A549 (cell line): ENCODE data around the gene FBP2. TPM values are rescaled to one million over a fixed set of nuclear protein-coding genes. Genes with fewer than 3 reads are reported as not detected.

Experiments used
- ATAC-seq, 2 experiments: fragments of 200-7000 bp in 1 of 2; fragments of >200 bp in 1 of 2; cut with Nextera tagmentation in 1 of 2; cut with Tn5 transposase in 1 of 2; 3 replicates each; pipeline versions ENCODE4 v1.8.0 to v1.9.1; 2018 to 2020; ENCODE audit warnings: mild to moderate bottlenecking in 1 of 2, moderate library complexity in 1 of 2
- CTCF ChIA-PET: fragments of 300-600 bp; sonication (Branson Sonifier 250); formaldehyde crosslinking; extraction: SDS; loops from one replicate; lab custom pipeline; 2021; ENCODE audit warnings: antibody characterized with exemption, inconsistent platforms; lab: Yijun Ruan, JAX
- POLR2A ChIA-PET: fragments of 350-600 bp; formaldehyde crosslinking; extraction: SDS; loops from one replicate; lab custom pipeline; 2021; ENCODE audit warnings: antibody characterized with exemption, inconsistent platforms; lab: Yijun Ruan, JAX
- DNase-seq, 2 experiments: peaks; one replicate each; pipeline versions ENCODE4 v3.0.0 to v3.0.0-alpha.2; 2011 to 2016; ENCODE audit warnings: low read depth in 1 of 2, low spot score in 1 of 2
- FAIRE-seq: peaks from 2 replicates; lab custom pipeline; 2011; peaks lifted over from hg19 to GRCh38; lab: Jason Lieb, UNC
- H3K27ac ChIP-seq, 2 experiments: fragments of >200 bp; sonication (Bioruptor Twin); formaldehyde crosslinking; 3 replicates each; pipeline ENCODE4 v1.5.1; 2016 to 2017
- H3K4me1 ChIP-seq: fragments of >200 bp; sonication (Bioruptor Twin); formaldehyde crosslinking; 3 replicates; pipeline ENCODE4 v1.6.1; 2016
- H3K4me2 ChIP-seq: fragments of >200 bp; sonication (Bioruptor Twin); formaldehyde crosslinking; 3 replicates; pipeline ENCODE4 v1.6.1; 2016
- H3K4me3 ChIP-seq: fragments of >200 bp; sonication (Bioruptor Twin); formaldehyde crosslinking; 3 replicates; pipeline ENCODE4 v1.5.1; 2016
- H3K9me3 ChIP-seq: fragments of >200 bp; sonication (Bioruptor Twin); formaldehyde crosslinking; 3 replicates; pipeline ENCODE4 v1.6.1; 2016
- CBX2 ChIP-seq: fragments of 200-600 bp; sonication (generic); IDR thresholded peaks from 2 replicates; pipeline ENCODE4 v1.6.1; 2016; ENCODE audit warnings: low read depth, mild to moderate bottlenecking, borderline replicate concordance
- CBX8 ChIP-seq: fragments of 200-600 bp; sonication (generic); IDR thresholded peaks from 2 replicates; pipeline ENCODE4 v1.6.1; 2016
- CEBPB ChIP-seq, 2 experiments: fragments of >200 bp in 1 of 2; sonication (Bioruptor Twin) in 1 of 2; formaldehyde crosslinking in 1 of 2; IDR thresholded peaks; 2 replicates each; pipeline ENCODE4 v1.6.1; 2012 to 2016
- CHD4 ChIP-seq: fragments of 200-600 bp; sonication (generic); IDR thresholded peaks from 2 replicates; pipeline ENCODE4 v1.6.1; 2016; ENCODE audit warnings: antibody characterized with exemption, mild to moderate bottlenecking, borderline replicate concordance
- EP300 ChIP-seq, 2 experiments: fragments of >200 bp; sonication (Bioruptor Twin); formaldehyde crosslinking; IDR thresholded peaks; 2 replicates in 1 of 2; 3 replicates in 1 of 2; pipeline ENCODE4 v1.6.1; 2016 to 2017
- ESRRA ChIP-seq: fragments of 150-350 bp; IDR thresholded peaks from 2 replicates; pipeline ENCODE4 v1.6.1; 2014; ENCODE audit warnings: mild to moderate bottlenecking, low read length, borderline replicate concordance
- FOSB ChIP-seq: fragments of 250-450 bp; sonication (Bioruptor Pico); IDR thresholded peaks from 2 replicates; pipeline ENCODE4 v1.5.0; 2020; ENCODE audit warnings: mild to moderate bottlenecking, moderate library complexity
- GATA3 ChIP-seq: IDR thresholded peaks from 2 replicates; pipeline ENCODE4 v1.6.1; 2012; ENCODE audit warnings: borderline replicate concordance
- HDAC2 ChIP-seq: fragments of 200-600 bp; sonication (generic); IDR thresholded peaks from 2 replicates; pipeline ENCODE4 v1.6.1; 2016
- HEYL ChIP-seq: fragments of 250-450 bp; sonication (Bioruptor Pico); IDR thresholded peaks from 2 replicates; pipeline ENCODE4 v1.8.0; 2021; ENCODE audit warnings: mild to moderate bottlenecking, moderate library complexity
- HMGXB4 ChIP-seq: fragments of 250-450 bp; sonication (Bioruptor Pico); IDR thresholded peaks from 2 replicates; pipeline ENCODE4 v1.5.0; 2021; ENCODE audit warnings: mild to moderate bottlenecking, moderate library complexity, borderline replicate concordance
- HOXB13 ChIP-seq: fragments of 250-450 bp; sonication (Bioruptor Pico); IDR thresholded peaks from 2 replicates; pipeline ENCODE4 v1.5.0; 2020; ENCODE audit warnings: low read depth, mild to moderate bottlenecking, moderate library complexity
- JUN ChIP-seq, 2 experiments: fragments of >200 bp; sonication (Bioruptor Twin); formaldehyde crosslinking; IDR thresholded peaks; 2 replicates in 1 of 2; 3 replicates in 1 of 2; pipeline ENCODE4 v1.6.1; 2016 to 2017
- KDM5A ChIP-seq: fragments of 200-600 bp; sonication (generic); IDR thresholded peaks from 2 replicates; pipeline ENCODE4 v1.6.1; 2016; ENCODE audit warnings: antibody characterized with exemption, mild to moderate bottlenecking
- MAZ ChIP-seq: fragments of 150-350 bp; IDR thresholded peaks from 2 replicates; pipeline ENCODE4 v1.6.1; 2014; ENCODE audit warnings: antibody characterized with exemption, low read depth, low read length, borderline replicate concordance
- NPAS2 ChIP-seq: fragments of 250-450 bp; sonication (Bioruptor Pico); IDR thresholded peaks from 2 replicates; pipeline ENCODE4 v1.8.0; 2022; ENCODE audit warnings: mild to moderate bottlenecking, moderate library complexity, borderline replicate concordance
- NR3C1 ChIP-seq: fragments of >200 bp; sonication (Bioruptor Twin); formaldehyde crosslinking; IDR thresholded peaks from 3 replicates; pipeline ENCODE4 v1.6.1; 2017
- PHF8 ChIP-seq: fragments of 200-600 bp; sonication (generic); IDR thresholded peaks from 2 replicates; pipeline ENCODE4 v1.6.1; 2016; ENCODE audit warnings: low read depth, mild to moderate bottlenecking, antibody characterized with exemption, moderate library complexity, borderline replicate concordance
- RAD21 ChIP-seq, 2 experiments: fragments of >200 bp in 1 of 2; sonication (Bioruptor Twin) in 1 of 2; formaldehyde crosslinking in 1 of 2; IDR thresholded peaks in 1 of 2; conservative IDR thresholded peaks in 1 of 2; 2 replicates in 1 of 2; 3 replicates in 1 of 2; pipeline ENCODE4 v1.6.1; 2012 to 2018; ENCODE audit warnings: inconsistent platforms in 1 of 2
- SMC3 ChIP-seq: fragments of >200 bp; sonication (Bioruptor Twin); formaldehyde crosslinking; IDR thresholded peaks from 3 replicates; pipeline ENCODE4 v1.6.1; 2018; ENCODE audit warnings: inconsistent platforms
- TFCP2L1 ChIP-seq: fragments of 250-450 bp; sonication (Bioruptor Pico); IDR thresholded peaks from 2 replicates; pipeline ENCODE4 v1.5.0; 2021; ENCODE audit warnings: mild to moderate bottlenecking
- TP53 ChIP-seq: fragments of 250-450 bp; sonication (Bioruptor Pico); IDR thresholded peaks from 2 replicates; pipeline ENCODE4 v1.5.0; 2021; ENCODE audit warnings: mild to moderate bottlenecking, moderate library complexity
- ZC3H11A ChIP-seq: fragments of 450-650 bp; IDR thresholded peaks from 2 replicates; pipeline ENCODE4 v1.6.1; 2014; ENCODE audit warnings: antibody characterized with exemption, mild to moderate bottlenecking
- ZFP36 ChIP-seq: fragments of 450-650 bp; IDR thresholded peaks from 2 replicates; pipeline ENCODE4 v1.6.1; 2014; ENCODE audit warnings: borderline replicate concordance; ENCODE audit not compliant: partially characterized antibody
- ZSCAN20 ChIP-seq: fragments of 250-450 bp; sonication (Bioruptor Pico); IDR thresholded peaks from 2 replicates; pipeline ENCODE4 v1.8.0; 2022; ENCODE audit warnings: mild to moderate bottlenecking, moderate library complexity
- WGBS: methylation state at CpG from one replicate; pipeline ENCODE4 v1.1.6; 2017; ENCODE audit errors: missing lambda C conversion rate; 5-methylcytosine and 5-hydroxymethylcytosine counted together
- polyA plus RNA-seq, 4 experiments: library from polyadenylated mRNA; depleted of rRNA in 3 of 4; stranded (reverse); fragments of >200 nt; fragmentation: RNase III in 1 of 4; extraction: RNeasy Plus Mini Kit Qiagen cat#74134 plus additional on column Dnase treatment in 1 of 4; gene quantifications; 2 replicates in 3 of 4; 3 replicates in 1 of 4; pipeline ENCODE4 v1.2.3, GENCODE V29; 2011 to 2017
- TF ChIP-seq, protein P1 (sequence below): fragments of 200-600 bp; sonication (generic); IDR thresholded peaks from 2 replicates; pipeline ENCODE4 v1.6.1; 2016; ENCODE audit warnings: antibody characterized with exemption, mild to moderate bottlenecking, moderate library complexity
- TF ChIP-seq, protein P2 (sequence below): IDR thresholded peaks from 2 replicates; pipeline ENCODE4 v1.6.1; 2012; ENCODE audit warnings: low read depth, borderline replicate concordance
- TF ChIP-seq, protein P3 (sequence below): IDR thresholded peaks from 2 replicates; pipeline ENCODE4 v1.6.1; 2012
- TF ChIP-seq, protein P4 (sequence below): fragments of 450-650 bp; IDR thresholded peaks from 2 replicates; pipeline ENCODE4 v1.6.1; 2014; ENCODE audit warnings: antibody characterized with exemption

The FBP2 gene
- polyA plus RNA-seq, 2 of the 4 experiments (the other 2 are of a cell fraction) = not detected

GRCh38 chr9:94625835-94626234, 32.2 kb upstream of the FBP2 start (continued):
- TF ChIP-seq, protein P1, sequence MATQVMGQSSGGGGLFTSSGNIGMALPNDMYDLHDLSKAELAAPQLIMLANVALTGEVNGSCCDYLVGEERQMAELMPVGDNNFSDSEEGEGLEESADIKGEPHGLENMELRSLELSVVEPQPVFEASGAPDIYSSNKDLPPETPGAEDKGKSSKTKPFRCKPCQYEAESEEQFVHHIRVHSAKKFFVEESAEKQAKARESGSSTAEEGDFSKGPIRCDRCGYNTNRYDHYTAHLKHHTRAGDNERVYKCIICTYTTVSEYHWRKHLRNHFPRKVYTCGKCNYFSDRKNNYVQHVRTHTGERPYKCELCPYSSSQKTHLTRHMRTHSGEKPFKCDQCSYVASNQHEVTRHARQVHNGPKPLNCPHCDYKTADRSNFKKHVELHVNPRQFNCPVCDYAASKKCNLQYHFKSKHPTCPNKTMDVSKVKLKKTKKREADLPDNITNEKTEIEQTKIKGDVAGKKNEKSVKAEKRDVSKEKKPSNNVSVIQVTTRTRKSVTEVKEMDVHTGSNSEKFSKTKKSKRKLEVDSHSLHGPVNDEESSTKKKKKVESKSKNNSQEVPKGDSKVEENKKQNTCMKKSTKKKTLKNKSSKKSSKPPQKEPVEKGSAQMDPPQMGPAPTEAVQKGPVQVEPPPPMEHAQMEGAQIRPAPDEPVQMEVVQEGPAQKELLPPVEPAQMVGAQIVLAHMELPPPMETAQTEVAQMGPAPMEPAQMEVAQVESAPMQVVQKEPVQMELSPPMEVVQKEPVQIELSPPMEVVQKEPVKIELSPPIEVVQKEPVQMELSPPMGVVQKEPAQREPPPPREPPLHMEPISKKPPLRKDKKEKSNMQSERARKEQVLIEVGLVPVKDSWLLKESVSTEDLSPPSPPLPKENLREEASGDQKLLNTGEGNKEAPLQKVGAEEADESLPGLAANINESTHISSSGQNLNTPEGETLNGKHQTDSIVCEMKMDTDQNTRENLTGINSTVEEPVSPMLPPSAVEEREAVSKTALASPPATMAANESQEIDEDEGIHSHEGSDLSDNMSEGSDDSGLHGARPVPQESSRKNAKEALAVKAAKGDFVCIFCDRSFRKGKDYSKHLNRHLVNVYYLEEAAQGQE = no peak
- no peak for TF ChIP-seq ZFP36
- TF ChIP-seq, protein P2, sequence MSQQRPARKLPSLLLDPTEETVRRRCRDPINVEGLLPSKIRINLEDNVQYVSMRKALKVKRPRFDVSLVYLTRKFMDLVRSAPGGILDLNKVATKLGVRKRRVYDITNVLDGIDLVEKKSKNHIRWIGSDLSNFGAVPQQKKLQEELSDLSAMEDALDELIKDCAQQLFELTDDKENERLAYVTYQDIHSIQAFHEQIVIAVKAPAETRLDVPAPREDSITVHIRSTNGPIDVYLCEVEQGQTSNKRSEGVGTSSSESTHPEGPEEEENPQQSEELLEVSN = no peak
- TF ChIP-seq, all 56 proteins: peak for 0

- FAIRE-seq (no peak), DNase-seq (no peak), ATAC-seq (no peak)
- TF ChIP-seq ESRRA (no peak), CBX2 (no peak), KDM5A (no peak), EP300 (IDR thresholded peaks at IDR 0.05) (no peak), NR3C1 (no peak), CEBPB (IDR thresholded peaks at IDR 0.05) (no peak)
- CTCF ChIA-PET = interaction anchor here (0.9 to 3.1 kb wide), 2 partner anchors 57 to 70 kb away, joined by 3 to 9 read pairs; partner anchors contain the start of gene PCAT7
- Histone ChIP-seq H3K4me2 (no peak overlapping the region), H3K9me3 (no peaks in the 10 kb centered on the region), H3K27ac (no peak overlapping the region), H3K4me1 (no peaks in the 10 kb centered on the region), H3K4me3 (no peak overlapping the region)
- POLR2A ChIA-PET = no interaction called here
- 75% methylated on average over 4 of the region's 4 CpGs for WGBS
Observed at GRCh38 chr9:94624629-94625028, 31.0 kb upstream of the FBP2 start.

- Histone ChIP-seq H3K4me1 (no peaks in the 10 kb centered on the region), H3K9me3 (no peaks in the 10 kb centered on the region), H3K4me2 (no peak overlapping the region), H3K27ac (no peak overlapping the region), H3K4me3 (no peak overlapping the region)
- CTCF ChIA-PET = interaction anchor here (0.6 to 3.1 kb wide), 7 partner anchors 8 to 507 kb away, joined by 3 to 9 read pairs (median 4); partner anchors contain the start of gene PCAT7
- peak; percentile 80 to 93; a peak in 5 of 6 replicates for ATAC-seq
- no peak for FAIRE-seq
- POLR2A ChIA-PET = no interaction called here
- 52% methylated on average over 6 of the region's 9 CpGs for WGBS
- DNase-seq = peak; percentile 50 to 66
- TF ChIP-seq RAD21 (conservative IDR thresholded peaks at IDR 0.05 in 1 of 2, IDR thresholded peaks at IDR 0.05 in 1 of 2) (peak in 1 of 2 experiments; percentile 53; a peak in 2 of 5 replicates), CBX2 (no peak), TP53 (CRISPR knock-in tag) (no peak), CHD4 (no peak), KDM5A (no peak), PHF8 (no peak), NPAS2 (CRISPR knock-in tag) (no peak), CEBPB (IDR thresholded peaks at IDR 0.05) (no peak), GATA3 (no peak), HMGXB4 (CRISPR knock-in tag) (no peak), CBX8 (no peak), HEYL (CRISPR knock-in tag) (no peak), HDAC2 (no peak), EP300 (IDR thresholded peaks at IDR 0.05) (no peak), ZSCAN20 (CRISPR knock-in tag) (no peak), JUN (IDR thresholded peaks at IDR 0.05) (no peak), SMC3 (no peak), TFCP2L1 (CRISPR knock-in tag) (no peak), FOSB (CRISPR knock-in tag) (no peak), HOXB13 (CRISPR knock-in tag) (no peak), MAZ (no peak), ZC3H11A (no peak)
- TF ChIP-seq, protein P3, sequence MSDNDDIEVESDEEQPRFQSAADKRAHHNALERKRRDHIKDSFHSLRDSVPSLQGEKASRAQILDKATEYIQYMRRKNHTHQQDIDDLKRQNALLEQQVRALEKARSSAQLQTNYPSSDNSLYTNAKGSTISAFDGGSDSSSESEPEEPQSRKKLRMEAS = peak; percentile 72
- TF ChIP-seq, protein P2 = peak; percentile 65; the same call in 1 of the 2 replicates
- TF ChIP-seq, protein P4, sequence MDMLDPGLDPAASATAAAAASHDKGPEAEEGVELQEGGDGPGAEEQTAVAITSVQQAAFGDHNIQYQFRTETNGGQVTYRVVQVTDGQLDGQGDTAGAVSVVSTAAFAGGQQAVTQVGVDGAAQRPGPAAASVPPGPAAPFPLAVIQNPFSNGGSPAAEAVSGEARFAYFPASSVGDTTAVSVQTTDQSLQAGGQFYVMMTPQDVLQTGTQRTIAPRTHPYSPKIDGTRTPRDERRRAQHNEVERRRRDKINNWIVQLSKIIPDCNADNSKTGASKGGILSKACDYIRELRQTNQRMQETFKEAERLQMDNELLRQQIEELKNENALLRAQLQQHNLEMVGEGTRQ = no peak
Observed at GRCh38 chr9:94623253-94623652, 29.6 kb upstream of the FBP2 start.
